Fibroblast of villous mesenchyme (primary cell): Measurements from ENCODE around the gene ZNF48. TPM values are rescaled to one million over a fixed set of nuclear protein-coding genes. Genes with fewer than 3 reads are reported as not detected.

Experiments
- DNase-seq: peaks from one replicate; pipeline ENCODE4 v3.0.0-alpha.2; 2010; ENCODE audit warnings: low read depth
- H3K4me3 ChIP-seq: 2 replicates; pipeline ENCODE4 v1.5.1; 2011; ENCODE audit warnings: low read depth, mild to moderate bottlenecking, low read length
- CTCF ChIP-seq: IDR thresholded peaks from 2 replicates; pipeline ENCODE4 v1.5.1; 2012; ENCODE audit warnings: low read depth, mild to moderate bottlenecking, low read length; ENCODE audit not compliant: insufficient read depth
- total RNA-seq: library from RNA; depleted of rRNA; stranded (reverse); fragments of >200 nt; gene quantifications from 2 replicates; pipeline ENCODE4 v1.2.3, GENCODE V29; 2012

The ZNF48 gene
- 10.4 and 12.6 TPM in 2 replicates for total RNA-seq

- DNase-seq = peak; percentile 88
These were observed at the start of gene ZNF48 for GRCh38 chr16:30395155-30395991. Gene ZNF48 (plus strand): TSS chr16:30395420. CDS start chr16:30395795, 375 bp downstream.

GRCh38 chr16:30346286-30346685 lies 48.9 kb upstream of the ZNF48 start:
- DNase-seq = no peak
- no peak for TF ChIP-seq CTCF
- no peak overlapping the region for H3K4me3 ChIP-seq

More at GRCh38 chr16:30395155-30395991, at the start of gene ZNF48:
- TF ChIP-seq CTCF = no peak
- H3K4me3 ChIP-seq = peak within 1 kb of the TSS; percentile 79

- DNase-seq = no peak
- no peak overlapping the region for H3K4me3 ChIP-seq
- no peak for TF ChIP-seq CTCF
These were observed 47.1 kb upstream of the ZNF48 start for GRCh38 chr16:30348113-30348512.

- no peak for TF ChIP-seq CTCF
- H3K4me3 ChIP-seq = no peak overlapping the region
- DNase-seq = no peak
These were observed 46.3 kb upstream of the ZNF48 start for GRCh38 chr16:30348929-30349328.

- H3K4me3 ChIP-seq = no peak overlapping the region
- DNase-seq = no peak
- no peak for TF ChIP-seq CTCF
These were observed 45.5 kb upstream of the ZNF48 start for GRCh38 chr16:30349675-30350074.

- H3K4me3 ChIP-seq = no peak overlapping the region
- no peak for DNase-seq
- TF ChIP-seq CTCF = no peak
These were observed 44.9 kb upstream of the ZNF48 start for GRCh38 chr16:30350134-30350871.
